ENCODE results near the gene CLDN4.

The CLDN4 gene

DNA sequence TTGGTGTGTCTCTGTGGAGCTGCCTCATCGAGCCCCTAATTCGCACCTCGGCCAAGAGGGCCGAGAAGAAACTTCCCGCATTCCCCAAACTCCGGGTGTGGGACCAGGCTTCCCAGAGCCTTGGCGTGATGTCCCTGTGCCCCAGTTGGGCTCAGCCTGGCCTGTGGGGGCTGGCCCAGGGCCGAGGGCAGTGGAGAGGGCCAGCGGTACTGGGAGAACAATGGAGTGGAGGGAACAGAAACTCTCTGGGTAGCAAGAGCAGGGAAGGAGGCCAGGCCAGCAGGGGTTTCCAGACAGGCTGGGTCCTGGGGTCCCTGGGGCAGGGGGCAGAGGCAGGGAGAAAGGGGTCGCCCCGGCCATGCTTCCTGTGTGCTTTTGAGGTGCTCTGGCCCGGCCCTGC, 46.2 kb downstream of the CLDN4 start:
- DNase-seq, result no peak

GRCh38 chr7:73879977-73880681, 49.3 kb downstream of the CLDN4 start:
- no peak for DNase-seq

DNA sequence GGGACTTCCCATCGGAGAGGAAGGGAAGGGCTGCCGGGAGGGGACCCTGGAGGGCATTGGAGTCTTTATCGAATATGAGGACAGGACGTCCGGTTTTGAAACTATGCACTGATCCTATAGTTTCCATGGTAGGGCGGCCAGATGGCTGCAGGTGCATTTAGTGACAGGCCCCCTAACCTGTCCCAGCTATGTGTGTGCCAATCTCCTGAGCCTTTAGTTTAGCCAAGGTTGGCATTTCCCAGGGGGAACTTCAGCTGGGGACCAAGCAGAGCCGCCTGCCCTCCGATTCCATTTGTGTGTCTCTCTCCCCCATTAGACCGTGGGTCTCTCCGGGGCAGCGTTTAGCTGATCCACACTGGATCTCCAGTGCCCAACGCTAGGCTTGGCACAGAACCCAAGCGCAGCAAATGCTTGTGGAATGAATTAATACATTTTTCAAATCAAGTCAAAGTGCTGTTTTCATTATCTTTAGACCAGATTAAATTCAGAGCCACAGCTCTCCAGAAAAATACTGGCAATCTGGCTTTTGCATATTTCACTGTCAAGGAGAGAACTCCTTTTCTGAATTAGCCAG, 50.0 kb downstream of the CLDN4 start:
- no peak for DNase-seq

DNA sequence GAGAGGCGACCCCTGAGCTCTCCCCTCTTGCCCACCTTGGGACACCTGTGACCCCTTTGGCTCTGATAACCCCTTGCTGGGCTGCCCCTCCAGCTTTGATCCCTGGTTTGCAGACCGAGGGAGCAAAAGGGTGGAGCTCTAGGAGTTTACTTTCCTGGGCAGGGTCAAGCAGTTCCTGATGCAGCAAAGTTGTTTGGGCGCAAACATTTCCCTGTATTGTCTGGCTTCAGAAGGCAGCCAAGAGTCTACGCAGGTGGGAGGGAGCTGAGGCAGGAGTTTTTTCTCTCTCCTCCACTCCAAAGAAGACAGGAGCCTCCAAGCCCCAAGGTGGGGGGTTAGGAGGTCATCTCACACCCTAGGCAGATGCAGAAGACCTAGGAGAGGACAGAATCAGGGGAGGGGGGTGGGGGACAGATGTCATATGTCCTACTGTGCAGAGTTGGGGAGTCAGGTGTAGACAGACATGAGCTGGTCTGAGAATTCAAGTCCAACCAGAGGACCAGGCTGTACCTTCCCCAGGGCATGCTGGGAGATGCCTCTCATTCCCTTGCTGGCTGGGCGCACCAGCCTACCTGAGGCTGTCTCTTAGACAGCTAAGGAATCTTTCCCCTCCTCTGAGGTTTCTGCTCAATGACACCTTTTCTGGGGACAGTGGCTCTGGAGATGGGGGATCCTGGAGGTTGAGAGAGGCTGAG, 50.7 kb downstream of the CLDN4 start:
- no peak for DNase-seq

GRCh38 chr7:73882047-73882402, 51.2 kb downstream of the CLDN4 start:
- no peak for DNase-seq

Measured in activated effector memory CD4-positive, alpha-beta T cell treated with anti-CD3 and anti-CD28 coated beads, Interleukin-2, amount 50 U/mL, for 16 hours (primary cell).